ENCODE data around the gene TCP11X1.
"Not testable (repeated sequence)": the region's sequence is repeated elsewhere in the genome, so short reads cannot be mapped to it uniquely, and the experiment has no call there.

Gene TCP11X1

DNA sequence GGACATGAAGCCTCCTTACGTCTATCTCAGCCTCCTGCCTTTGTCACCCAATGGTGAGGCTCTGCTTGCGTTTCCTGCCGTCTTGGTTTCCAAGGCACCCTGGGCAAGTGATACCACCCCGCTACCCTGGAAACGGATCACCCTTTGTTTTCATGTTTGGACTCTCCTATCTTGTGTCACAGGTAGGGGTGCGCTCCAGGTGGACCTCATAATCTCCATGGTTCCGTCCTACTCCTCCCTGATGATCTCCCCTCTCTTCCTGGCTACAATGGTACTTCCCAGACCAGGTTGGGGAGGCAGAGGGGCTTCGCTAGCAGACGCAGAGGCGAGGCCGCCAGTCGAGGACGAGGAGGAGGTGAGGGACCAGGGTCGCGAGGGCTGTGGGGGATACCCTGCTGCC, at the start of gene TCP11X1:
TSS of gene TCP11X1 (plus strand) at position 316 of the 400 bp plus-strand sequence.
- DNase-seq (ENCODE audit: low spot score), result not testable (repeated sequence)

DNA sequence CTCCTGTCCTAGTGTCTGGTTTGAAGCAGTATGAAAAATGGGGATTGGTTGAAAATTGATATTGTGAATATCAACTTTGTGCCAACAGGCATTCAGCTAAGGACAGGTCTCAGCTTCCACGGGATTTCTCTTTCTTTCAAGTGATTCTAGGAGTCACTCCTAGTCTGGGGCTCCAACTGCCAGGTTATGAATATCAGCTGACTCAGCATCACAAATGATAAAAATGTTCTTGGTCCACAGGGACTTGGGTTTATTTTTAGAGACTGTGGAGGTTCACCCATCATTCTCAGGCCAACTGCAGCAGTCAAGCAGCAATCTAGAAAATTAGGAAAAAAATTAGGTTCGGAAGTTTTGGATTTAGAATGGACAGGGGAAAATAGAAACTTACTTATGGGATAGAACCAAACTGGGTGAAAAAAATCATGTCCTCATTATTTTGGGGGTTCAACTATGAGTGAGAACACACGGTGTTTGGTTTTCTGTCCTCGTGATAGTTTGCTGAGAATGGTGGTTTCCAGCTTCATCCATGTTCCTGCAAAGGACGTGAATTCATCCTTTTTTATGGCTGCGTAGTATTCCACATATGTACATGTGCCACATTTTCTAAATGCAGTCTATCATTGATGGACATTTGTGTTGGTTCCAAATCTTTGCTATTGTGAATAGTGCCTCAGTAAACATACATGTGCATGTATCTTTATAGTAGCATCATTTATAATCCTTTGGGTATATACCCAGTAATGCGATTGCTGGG, 29.0 kb upstream of the TCP11X1 start:
- no peak for DNase-seq (ENCODE audit: low spot score)

DNA sequence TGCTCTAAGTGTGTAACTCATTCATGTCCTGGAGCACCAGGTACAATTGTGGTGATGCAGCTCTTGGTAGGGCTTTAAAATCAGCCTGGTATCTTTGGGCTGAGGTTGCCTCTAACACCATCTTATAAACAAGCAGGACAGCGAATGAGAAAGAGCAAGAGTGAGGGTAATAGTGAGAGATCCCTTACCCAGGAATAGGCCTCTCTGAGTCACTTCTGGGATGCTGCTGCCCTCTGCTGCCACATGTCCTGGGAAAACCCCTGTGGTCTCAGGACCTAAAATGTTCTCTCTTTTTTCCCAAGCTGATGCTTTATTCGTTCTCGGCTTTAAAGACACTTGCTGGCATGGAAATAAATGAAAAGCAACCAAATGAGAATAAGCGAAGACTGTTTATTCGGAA, 7.2 kb upstream of the TCP11X1 start:
- DNase-seq (ENCODE audit: low spot score), result not testable (repeated sequence)

DNA sequence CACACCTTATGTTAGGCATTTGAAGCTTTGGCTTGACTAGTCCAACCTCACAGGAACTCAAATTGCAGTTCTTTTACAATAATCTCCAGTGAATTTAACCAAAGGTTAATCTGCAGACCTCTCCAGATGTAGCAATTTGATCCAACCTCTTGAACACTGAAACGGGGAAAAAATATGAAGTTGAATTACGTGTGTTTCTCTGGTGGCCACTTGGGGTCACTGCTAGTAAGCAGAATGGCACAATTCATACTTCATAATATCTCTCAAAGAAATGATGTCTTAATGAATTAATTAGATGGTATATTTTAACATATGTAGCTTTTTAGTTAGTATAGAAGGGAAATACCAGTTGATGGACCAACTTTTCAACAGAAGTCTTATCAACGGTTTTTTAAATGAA, 1.4 kb downstream of the TCP11X1 start:
- DNase-seq (ENCODE audit: low spot score), result not testable (repeated sequence)

DNA sequence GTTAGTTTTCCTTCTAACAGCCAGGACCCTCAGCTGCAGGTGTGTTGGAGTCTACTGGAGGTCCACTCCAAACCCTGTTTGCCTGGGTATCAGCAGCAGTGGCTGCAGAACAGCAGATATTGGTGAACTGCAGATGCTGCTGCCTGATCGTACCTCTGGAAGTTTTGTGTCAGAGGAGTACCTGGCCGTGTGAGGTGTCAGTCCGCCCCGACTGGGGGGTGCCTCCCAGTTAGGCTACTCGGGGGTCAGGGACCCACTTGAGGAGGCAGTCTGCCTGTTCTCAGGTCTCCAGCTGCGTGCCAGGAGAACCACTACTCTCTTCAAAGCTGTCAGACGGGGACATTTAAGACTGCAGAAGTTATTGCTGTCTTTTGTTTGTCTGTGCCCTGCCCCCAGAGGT, 20.6 kb downstream of the TCP11X1 start:
- DNase-seq (ENCODE audit: low spot score), result not testable (repeated sequence)

DNA sequence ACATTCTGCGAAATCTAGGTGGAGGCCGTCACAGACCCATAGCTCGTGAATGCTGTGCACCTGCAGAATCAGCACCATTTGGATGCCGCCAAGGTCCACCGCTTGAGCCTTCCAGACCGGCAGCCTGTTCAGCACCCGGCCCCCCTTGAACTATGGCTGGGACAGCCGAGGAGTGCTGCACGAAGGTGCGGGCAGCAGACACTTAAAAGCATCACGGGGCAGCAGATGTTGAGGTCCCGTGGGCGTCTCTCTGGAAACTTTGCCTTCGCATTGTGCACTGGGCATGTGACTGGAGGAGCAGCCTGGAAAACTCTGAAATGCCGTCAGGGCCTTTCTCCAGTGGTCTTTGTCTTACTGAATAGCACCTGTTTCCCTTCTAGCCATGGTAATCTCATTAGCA, 25.2 kb downstream of the TCP11X1 start:
- DNase-seq (ENCODE audit: low spot score), result not testable (repeated sequence)

DNA sequence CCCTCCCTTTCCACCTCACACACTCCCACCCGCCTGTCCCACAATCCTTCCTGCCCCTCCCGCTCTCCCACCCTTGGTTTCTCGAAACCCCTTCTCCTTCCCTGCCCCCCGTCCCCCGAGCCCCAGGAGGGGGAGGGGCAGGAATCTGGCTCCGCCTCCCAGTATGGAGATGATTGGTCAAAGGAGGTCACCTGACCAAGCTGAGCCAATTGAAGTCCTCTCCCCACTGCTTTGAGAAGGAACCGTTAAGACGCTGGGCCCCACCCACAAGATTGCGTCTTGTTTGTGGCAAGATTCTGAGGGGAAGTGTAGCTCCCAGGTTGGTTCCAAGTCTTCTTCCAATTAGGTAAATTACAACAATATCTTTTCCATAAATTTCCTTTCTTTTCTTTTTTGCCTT, 31.8 kb downstream of the TCP11X1 start, which contains the start of gene NXF2:
TSS of gene NXF2 (plus strand) at position 275 of the 400 bp plus-strand sequence. CDS start 59,912 bp downstream, outside the sequence.
- not testable (repeated sequence) for DNase-seq (ENCODE audit: low spot score)

DNA sequence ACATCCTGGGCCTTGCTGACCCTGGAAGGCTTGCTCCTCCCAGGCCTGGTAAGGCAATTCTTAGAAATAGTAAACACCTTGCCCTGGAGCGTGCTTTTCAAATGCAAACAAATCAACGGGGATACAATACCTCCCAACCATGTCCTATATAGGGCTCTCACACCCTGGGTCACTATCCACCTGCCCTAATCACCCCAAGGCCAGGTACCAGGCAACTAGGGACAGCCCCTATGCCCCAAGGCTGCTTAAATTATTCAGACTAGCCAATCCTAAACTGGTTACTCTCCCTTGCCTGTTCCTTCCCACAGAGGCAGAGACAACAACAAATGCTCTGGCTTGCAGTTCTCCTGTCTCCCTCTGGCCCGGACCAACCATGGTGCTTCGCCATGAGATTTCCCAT, 57.1 kb downstream of the TCP11X1 start:
- DNase-seq (ENCODE audit: low spot score), result not testable (repeated sequence)
